Mononuclear cell (primary cell): ENCODE data around the gene SLC16A1. TPM values are rescaled to one million over a fixed set of nuclear protein-coding genes. Genes with fewer than 3 reads are reported as not detected.
"Not testable (repeated sequence)": the region's sequence is repeated elsewhere in the genome, so short reads cannot be mapped to it uniquely, and the experiment has no call there.

Experiments used
- H3K27me3 ChIP-seq: 2 replicates; pipeline ENCODE4 v1.6.0; 2011; ENCODE audit warnings: low read length, control low read depth; ENCODE audit not compliant: insufficient read depth
- H3K4me1 ChIP-seq: 2 replicates; pipeline ENCODE4 v1.5.1; 2011; ENCODE audit warnings: mild to moderate bottlenecking, low read length, control low read depth; ENCODE audit not compliant: insufficient read depth
- H3K4me3 ChIP-seq: 2 replicates; pipeline ENCODE4 v1.5.1; 2011; ENCODE audit warnings: mild to moderate bottlenecking, low read length, moderate library complexity
- H3K9me3 ChIP-seq: 2 replicates; pipeline ENCODE4 v1.5.1; 2011; ENCODE audit warnings: low read depth, mild to moderate bottlenecking, control low read depth, low read length
- total RNA-seq: library from RNA; depleted of rRNA; stranded (reverse); fragments of >200 nt; gene quantifications from one replicate; pipeline ENCODE4 v1.2.3, GENCODE V29; 2012

Gene SLC16A1
- total RNA-seq, 1 donor: 15.2 TPM

DNA sequence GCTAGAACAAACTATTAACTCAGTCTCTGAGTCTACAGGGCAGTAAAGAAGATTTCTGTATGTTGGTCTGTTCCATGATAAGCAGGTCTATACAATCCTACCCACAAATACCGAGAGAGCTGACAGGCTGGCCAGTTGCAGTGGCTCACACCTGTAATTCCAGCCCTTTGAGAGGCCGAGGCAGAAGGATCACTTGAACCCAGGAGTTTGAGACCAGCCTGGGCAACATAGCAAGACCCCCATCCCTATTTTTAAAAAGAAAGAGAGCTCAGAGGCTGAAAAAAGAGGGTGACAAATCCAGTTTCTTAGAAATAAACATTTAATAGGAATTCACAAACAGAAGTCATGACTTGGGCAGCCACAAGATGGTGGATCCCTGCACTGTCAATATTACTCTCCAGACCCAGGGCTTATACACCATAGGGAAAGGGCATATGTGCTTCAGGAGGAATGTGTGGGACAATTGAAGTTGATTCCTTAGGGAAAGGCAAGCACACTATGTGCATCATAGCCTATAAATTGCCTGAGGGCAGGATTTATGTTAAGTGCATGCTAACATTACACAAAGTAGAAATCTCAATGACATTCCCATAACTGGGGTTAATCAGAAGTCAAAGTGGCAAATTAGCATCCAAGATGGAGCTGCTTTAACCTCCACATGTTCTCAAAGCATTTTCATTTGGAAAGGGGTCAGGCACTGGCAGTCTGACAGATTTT, 66.8 kb downstream of the SLC16A1 start:
- no peaks in the 10 kb centered on the region for H3K27me3 ChIP-seq

DNA sequence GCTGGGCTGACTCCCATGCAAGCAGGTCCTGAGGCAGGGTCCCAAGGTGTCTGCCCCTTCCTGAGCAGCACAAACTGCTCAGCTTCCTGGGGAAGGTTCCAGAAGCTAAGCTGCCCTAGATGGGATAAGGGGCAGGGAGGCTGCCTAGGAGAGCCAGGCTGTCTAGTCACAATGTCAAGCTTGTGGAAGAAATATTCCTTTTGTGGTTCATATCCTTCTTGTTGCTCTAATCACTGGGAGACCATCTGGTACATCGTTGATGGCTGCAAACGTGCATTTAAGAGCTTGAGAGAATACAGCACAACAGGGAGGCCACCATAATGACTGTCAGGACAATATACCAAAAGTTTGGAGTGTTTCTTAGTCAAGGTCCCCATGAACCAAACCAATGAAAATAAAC, 67.4 kb downstream of the SLC16A1 start:
- Histone ChIP-seq H3K9me3 (no peaks in the 10 kb centered on the region), H3K4me1 (peaks cover 1% of the 10 kb centered on the region), H3K27me3 (no peaks in the 10 kb centered on the region), H3K4me3 (no peak overlapping the region)

More for the DNA sequence above, 66.8 kb downstream of the SLC16A1 start:
- H3K9me3 ChIP-seq: no peaks in the 10 kb centered on the region
- no peak overlapping the region for H3K4me3 ChIP-seq
- no peaks in the 10 kb centered on the region for H3K4me1 ChIP-seq

DNA sequence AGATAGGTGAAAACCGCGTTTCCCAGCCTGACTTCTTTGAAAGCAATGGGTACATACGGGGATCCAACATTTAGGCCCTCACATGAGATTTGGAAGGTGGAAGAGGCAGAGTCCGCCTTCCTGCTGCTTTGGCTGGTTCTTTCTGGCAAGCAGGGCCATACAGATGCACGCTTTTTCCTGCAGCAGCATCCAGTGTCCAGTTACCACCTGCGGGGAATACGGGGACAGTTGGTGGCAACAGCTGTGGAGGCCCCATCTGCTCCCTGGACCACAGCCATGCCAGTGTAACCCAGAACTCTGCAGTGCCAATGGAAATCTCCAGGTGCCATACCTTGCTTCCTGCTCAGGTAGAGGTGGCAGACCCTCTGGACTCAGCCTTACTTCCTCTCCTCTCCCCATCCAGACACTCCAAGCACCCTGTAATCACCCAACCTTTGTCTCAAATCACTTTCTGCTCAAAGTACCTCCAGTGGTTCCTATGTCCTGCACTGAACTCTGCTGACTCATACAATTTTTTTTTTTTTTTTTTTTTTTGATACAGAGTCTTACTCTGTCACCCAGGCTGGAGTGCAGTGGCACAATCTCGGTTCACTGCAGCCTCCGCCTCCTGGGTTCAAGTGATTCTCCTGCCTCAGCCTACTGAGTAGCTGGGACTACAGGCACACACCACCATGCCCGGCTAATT, 68.3 kb downstream of the SLC16A1 start:
- no peaks in the 10 kb centered on the region for H3K27me3 ChIP-seq
- H3K4me3 ChIP-seq: no peak overlapping the region
- H3K4me1 ChIP-seq: peaks cover 7% of the 10 kb centered on the region
- no peaks in the 10 kb centered on the region for H3K9me3 ChIP-seq

DNA sequence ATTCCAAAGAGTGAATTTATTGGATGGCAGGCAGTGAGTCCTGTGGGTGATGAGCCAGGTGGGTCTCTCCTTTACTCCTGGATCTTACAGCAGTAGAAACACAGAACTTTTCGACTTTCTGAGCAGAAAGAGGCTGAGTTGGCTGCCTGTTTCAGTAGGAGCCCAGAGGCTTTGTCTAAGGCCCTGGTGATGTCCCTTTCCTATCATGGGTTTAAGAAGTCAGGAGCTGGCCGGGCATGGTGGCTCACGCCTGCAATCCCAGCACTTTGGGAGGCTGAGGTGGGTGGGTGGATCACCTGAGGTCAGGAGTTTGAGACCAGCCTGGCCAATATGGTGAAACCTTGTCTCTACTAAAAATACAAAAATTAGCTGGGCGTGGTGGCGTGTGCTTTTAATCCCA, 71.0 kb downstream of the SLC16A1 start:
- H3K4me3 ChIP-seq, H3K27me3 ChIP-seq, H3K9me3 ChIP-seq: not testable (repeated sequence)
- peaks cover 18% of the 10 kb centered on the region for H3K4me1 ChIP-seq

DNA sequence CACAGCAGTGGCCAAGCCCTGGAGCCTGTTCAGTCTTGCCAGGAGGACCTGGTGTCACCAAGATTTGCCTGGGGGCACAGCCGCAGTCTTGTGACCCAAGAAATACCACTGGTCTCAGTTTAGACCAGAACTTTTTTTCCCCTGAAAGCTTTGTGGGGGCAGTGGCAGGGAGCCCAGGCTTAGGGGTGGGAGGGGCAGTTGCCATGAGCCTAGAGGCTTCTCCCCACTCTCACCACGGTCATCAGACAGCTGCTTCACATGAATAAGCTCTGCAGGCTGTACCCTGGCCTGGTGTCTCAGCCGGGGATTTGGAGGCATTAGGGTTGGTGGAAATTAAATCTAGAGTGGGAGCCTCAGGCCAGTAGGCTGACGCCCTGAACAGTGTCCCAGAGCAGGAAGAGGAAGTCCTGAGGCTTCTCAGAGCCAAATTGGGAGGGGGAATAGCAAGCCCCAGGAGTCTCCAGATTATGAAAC, 73.7 kb downstream of the SLC16A1 start:
- H3K27me3 ChIP-seq: no peaks in the 10 kb centered on the region
- H3K9me3 ChIP-seq: no peaks in the 10 kb centered on the region
- no peak overlapping the region for H3K4me3 ChIP-seq
- H3K4me1 ChIP-seq: peaks cover 18% of the 10 kb centered on the region

DNA sequence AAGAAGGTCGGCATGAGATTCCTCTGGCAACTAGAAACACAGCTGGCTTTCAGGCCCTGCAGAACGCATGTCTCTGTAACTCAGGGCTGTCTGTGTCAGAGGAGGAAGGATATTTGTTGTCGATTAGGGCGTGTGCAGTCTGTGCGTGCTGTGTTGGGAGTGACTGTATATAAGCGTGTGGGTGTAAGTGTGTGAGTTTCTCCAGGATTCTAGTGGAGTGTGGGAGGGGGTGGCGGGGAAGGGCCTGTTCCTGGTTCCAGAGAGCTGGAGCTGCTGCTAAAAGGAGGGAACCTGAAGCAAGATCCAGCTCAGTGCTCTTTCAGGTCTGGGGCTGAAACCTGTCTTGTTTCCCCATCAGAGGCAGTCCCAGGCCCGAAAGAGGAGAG, 74.3 kb downstream of the SLC16A1 start:
- Histone ChIP-seq H3K4me3 (no peak overlapping the region), H3K4me1 (peaks cover 18% of the 10 kb centered on the region), H3K9me3 (no peaks in the 10 kb centered on the region), H3K27me3 (no peaks in the 10 kb centered on the region)

DNA sequence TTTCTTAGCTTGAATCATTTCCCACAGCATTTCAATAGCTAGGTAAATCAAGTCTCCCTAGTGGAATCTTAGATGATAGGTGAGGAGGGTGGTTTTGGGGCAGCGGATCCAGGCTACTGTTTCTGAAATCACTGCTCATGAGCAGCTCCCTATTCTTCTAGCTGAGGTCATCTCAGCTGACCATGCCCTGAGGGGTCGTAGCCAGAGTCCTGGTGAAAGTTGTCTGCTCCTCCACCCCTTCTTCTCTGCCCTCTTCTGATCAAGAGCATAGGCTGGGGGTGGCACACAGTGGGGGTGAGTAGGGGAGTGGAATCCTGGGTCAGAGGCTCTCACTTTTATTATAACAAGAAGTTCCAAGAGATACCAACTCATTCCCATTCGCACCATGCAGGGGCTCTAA, 76.2 kb downstream of the SLC16A1 start:
- no peaks in the 10 kb centered on the region for H3K9me3 ChIP-seq
- no peak overlapping the region for H3K4me3 ChIP-seq
- no peaks in the 10 kb centered on the region for H3K27me3 ChIP-seq
- H3K4me1 ChIP-seq: peaks cover 18% of the 10 kb centered on the region

DNA sequence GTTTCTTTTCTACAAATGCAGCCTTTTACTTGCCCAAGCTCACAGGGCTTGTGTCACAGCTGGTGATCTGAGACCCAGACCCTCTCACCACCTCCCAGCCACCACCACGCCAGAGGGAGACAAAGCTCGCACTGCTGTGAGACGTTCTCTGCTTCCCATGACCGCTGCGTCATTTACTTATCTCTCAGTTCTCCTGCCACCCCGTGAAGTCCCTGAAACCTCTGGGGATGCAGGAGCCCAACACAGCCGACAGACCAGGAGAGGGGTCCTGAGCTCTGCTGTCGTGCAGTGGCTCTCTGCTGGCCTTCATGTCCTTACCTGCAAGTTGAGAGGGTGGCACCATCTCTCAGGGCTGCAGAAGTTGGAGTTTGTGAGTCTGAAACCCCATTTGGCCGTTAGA, 77.7 kb downstream of the SLC16A1 start:
- Histone ChIP-seq H3K4me3 (no peak overlapping the region), H3K9me3 (no peaks in the 10 kb centered on the region), H3K27me3 (no peaks in the 10 kb centered on the region), H3K4me1 (peaks cover 15% of the 10 kb centered on the region)

DNA sequence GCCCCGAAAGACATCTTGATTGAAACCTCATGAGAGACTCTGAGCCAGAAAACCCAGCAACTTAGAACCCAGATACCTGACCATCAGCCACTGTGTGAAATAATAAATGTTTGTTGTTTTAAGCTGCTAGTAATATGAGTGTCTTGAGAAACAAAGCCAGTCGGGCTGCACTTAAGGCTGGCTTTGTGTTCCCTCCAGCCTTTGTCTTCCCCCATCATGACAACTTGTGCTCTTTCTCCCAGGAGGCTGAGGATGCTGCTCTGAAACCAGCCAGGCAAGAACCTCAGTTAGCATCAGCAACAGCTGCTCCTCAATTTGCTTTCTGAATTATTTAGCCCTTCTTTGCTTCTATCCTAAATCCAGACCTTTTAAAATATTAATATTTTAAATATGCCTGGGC, 78.2 kb downstream of the SLC16A1 start:
- peaks cover 12% of the 10 kb centered on the region for H3K4me1 ChIP-seq

DNA sequence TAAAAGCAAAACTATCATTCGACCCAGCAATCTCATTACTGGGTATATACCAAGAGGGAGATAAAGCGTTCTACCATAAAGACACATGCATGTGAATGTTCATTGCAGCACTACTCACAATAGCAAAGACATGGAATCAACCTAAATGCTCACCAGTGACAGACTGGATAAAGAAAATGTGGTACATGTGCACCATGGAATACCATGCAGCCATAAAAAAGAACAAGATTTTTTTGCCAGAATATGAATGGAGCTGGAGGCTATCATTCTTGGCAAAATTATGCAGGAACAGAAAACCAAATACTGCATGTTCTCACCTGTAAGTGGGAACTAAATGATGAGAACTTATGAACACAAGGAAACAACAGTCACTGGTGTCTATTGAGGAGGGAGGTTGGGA, 79.7 kb downstream of the SLC16A1 start:
- no peaks in the 10 kb centered on the region for H3K4me1 ChIP-seq
- H3K9me3 ChIP-seq: no peaks in the 10 kb centered on the region
- no peak overlapping the region for H3K4me3 ChIP-seq
- no peaks in the 10 kb centered on the region for H3K27me3 ChIP-seq

More for the DNA sequence above, 78.2 kb downstream of the SLC16A1 start:
- no peaks in the 10 kb centered on the region for H3K9me3 ChIP-seq
- H3K27me3 ChIP-seq: no peaks in the 10 kb centered on the region
- no peak overlapping the region for H3K4me3 ChIP-seq

DNA sequence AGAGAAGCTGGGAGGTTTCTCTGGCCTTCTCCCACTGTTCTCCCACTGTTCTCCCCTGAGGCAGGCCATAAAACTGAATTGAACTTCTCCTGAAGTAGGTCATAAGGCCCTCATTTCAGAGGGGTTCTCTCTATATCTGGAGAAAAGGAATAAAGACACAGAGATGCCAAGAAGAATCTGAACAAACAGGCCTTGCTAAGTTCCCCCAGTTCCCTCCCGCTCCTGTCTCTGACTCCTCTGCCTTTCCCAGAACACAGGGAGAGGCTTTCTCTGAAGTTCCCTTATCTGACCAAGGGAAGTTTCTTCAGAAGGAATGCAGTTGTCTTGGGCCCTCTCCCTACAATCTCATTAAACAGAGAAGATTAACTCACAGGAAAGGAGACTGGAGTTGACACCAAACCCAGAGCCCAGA, 83.4 kb downstream of the SLC16A1 start:
- H3K4me3 ChIP-seq: no peak overlapping the region
- H3K9me3 ChIP-seq: no peaks in the 10 kb centered on the region
- H3K4me1 ChIP-seq: no peaks in the 10 kb centered on the region
- no peaks in the 10 kb centered on the region for H3K27me3 ChIP-seq

DNA sequence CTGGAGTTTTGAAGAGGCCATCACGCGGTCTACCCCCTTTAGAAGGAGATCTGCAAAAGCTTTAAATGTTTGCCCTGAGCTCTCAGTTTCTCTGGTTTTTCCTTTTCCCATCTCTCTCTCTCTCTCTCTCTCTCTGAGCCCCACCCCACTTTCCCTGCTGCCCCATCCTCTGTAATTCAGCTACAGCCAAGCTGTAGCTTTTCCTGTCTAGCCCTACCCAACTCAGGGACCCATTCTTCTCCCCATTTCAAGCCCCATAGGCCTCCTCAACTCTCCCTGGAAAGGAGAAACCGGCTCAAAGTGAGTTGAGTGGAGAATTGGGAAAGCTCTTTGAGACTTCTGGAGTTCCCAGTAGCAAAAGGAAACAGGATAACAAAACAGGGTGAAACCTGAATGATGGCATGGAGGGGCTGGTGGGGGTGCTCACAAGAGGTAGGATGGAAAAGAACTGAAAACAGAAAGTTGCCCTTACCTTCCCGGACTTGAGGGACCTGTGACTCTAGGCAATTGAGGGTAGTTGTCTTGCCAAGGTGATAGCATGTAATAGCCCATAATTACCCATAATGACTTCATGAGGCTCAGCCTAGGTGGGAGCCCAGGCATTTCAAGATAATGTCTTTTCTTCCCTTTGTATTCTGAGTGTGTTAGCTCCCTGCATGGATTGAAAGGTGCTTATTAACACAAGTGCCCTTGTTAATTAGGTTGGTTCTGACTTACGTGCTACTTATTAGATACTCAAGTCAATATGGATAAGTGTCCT, 84.9 kb downstream of the SLC16A1 start:
- H3K4me1 ChIP-seq: no peaks in the 10 kb centered on the region
- no peak overlapping the region for H3K4me3 ChIP-seq
- H3K9me3 ChIP-seq: no peaks in the 10 kb centered on the region
- no peaks in the 10 kb centered on the region for H3K27me3 ChIP-seq

DNA sequence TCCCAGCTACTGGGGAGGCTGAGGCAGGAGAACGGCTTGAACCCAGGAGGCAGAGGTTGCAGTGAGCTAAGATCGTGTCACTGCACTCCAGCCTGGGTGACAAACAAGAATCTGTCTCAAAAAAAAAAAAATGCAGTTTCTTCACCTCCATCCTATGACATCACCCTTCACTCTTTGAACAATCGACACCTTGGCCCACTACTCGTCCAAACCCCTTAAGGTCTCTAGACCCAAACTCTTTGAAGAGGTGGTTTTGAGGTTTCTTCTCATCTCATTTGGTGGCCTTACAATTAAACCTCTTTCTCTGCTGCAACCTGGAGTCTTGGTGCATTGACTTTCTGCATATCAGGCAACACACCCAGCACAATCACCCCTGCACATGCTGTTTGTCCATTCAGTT, 86.1 kb downstream of the SLC16A1 start:
- Histone ChIP-seq H3K4me3 (no peak overlapping the region), H3K27me3 (no peaks in the 10 kb centered on the region), H3K4me1 (no peaks in the 10 kb centered on the region), H3K9me3 (no peaks in the 10 kb centered on the region)

DNA sequence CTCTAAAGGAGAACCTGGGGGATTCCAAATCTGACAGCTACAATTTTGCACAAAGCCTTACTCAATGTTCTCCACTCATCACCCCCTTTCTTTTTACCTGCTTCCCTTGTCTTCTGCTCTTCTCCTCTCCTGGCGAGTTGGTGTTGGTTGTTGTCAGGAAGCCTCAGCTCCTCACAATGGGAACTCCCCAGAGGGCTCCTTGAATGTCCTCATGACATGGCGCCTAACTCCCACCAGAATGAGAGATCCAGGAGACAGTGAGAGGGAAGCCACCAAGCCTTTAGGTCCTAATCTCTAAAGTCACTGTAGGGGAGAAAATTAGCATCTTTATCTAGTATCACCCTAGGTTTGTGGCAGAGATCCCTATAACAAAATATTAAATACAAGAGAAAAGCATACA, 87.8 kb downstream of the SLC16A1 start:
- no peaks in the 10 kb centered on the region for H3K4me1 ChIP-seq
- H3K4me3 ChIP-seq: no peak overlapping the region
- no peaks in the 10 kb centered on the region for H3K27me3 ChIP-seq
- no peaks in the 10 kb centered on the region for H3K9me3 ChIP-seq

DNA sequence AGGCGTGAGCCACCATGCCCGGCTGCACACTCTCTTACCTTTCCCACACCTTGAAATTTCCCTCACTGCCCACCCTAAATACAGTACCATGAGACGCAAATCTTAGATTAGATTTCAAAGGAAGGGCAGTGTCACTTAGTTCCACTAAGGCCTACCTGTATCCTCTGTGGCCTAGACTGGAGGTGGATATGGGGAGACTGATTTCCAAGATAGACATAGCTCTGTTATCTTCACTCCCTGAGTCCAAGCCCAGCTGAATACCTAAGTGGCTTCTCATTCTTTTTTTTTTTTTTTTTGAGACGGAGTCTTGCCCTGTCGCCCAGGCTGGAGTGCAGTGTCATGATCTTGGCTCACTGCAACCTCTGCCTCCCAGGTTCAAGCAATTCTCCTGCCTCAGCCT, 89.0 kb downstream of the SLC16A1 start:
- Histone ChIP-seq H3K4me3 (no peak overlapping the region), H3K9me3 (no peaks in the 10 kb centered on the region), H3K27me3 (no peaks in the 10 kb centered on the region), H3K4me1 (no peaks in the 10 kb centered on the region)
